H1 (cell line): Measurements from ENCODE around the gene LCNL1. TPM values are rescaled to one million over a fixed set of nuclear protein-coding genes. Genes with fewer than 3 reads are reported as not detected.

Experiments
- CTCF ChIA-PET: fragments of 300-600 bp; sonication (Branson Sonifier 250); formaldehyde crosslinking; loops from one replicate; lab custom pipeline; 2021; ENCODE audit not compliant: partially characterized antibody; lab: Charles Lee
- POLR2A ChIA-PET: fragments of 300-600 bp; sonication (Branson Sonifier 250); formaldehyde crosslinking; loops from one replicate; lab custom pipeline; 2021; ENCODE audit warnings: inconsistent platforms; ENCODE audit not compliant: partially characterized antibody; lab: Charles Lee
- DNase-seq, 2 experiments: peaks; one replicate each; pipeline versions ENCODE4 v3.0.0 to v3.0.0-alpha.2; 2010 to 2022; ENCODE audit warnings: low spot score in 2 of 2, low read depth in 1 of 2, mixed read lengths in 1 of 2
- FAIRE-seq: peaks from 2 replicates; lab custom pipeline; 2011; peaks lifted over from hg19 to GRCh38; lab: Jason Lieb, UNC
- H2AFZ ChIP-seq: 2 replicates; pipeline ENCODE4 v1.8.1; 2012; ENCODE audit warnings: low read length, inconsistent platforms
- H2AK5ac ChIP-seq: 2 replicates; pipeline ENCODE4 v1.6.1; 2013; ENCODE audit warnings: low read depth, low read length
- H2BK120ac ChIP-seq: replicated peaks from 2 replicates; pipeline ENCODE3; 2013; ENCODE audit warnings: low read depth, low read length, inconsistent platforms
- H2BK12ac ChIP-seq: 2 replicates; pipeline ENCODE4 v1.6.1; 2013; ENCODE audit warnings: low read depth, low read length
- H2BK15ac ChIP-seq: 2 replicates; pipeline ENCODE4 v1.6.1; 2013; ENCODE audit warnings: low read length
- H2BK20ac ChIP-seq: 2 replicates; pipeline ENCODE4 v1.6.1; 2013; ENCODE audit warnings: low read length
- H2BK5ac ChIP-seq: 2 replicates; pipeline ENCODE4 v1.6.1; 2013; ENCODE audit warnings: low read depth, low read length
- H3K14ac ChIP-seq: 2 replicates; pipeline ENCODE4 v1.6.1; 2013; ENCODE audit warnings: inconsistent platforms; ENCODE audit not compliant: insufficient read length
- H3K18ac ChIP-seq: 2 replicates; pipeline ENCODE4 v1.6.1; 2013; ENCODE audit warnings: low read length; ENCODE audit errors: extremely low read depth
- H3K23ac ChIP-seq: 2 replicates; pipeline ENCODE4 v1.6.1; 2013; ENCODE audit warnings: inconsistent platforms; ENCODE audit not compliant: insufficient read length
- H3K23me2 ChIP-seq: 2 replicates; pipeline ENCODE4 v1.6.1; 2013; ENCODE audit warnings: low read depth, low read length
- H3K27ac ChIP-seq: 2 replicates; pipeline ENCODE4 v1.6.1; 2011; ENCODE audit warnings: low read depth, low read length, inconsistent platforms
- H3K27me3 ChIP-seq, 4 experiments: replicated peaks in 1 of 4; 1 replicate in 1 of 4; 2 replicates in 3 of 4; pipeline versions ENCODE4 v1.6.1 to v1.8.1; 2011 to 2013; ENCODE audit warnings: low read length in 3 of 4, mild to moderate bottlenecking in 3 of 4, inconsistent platforms in 2 of 4, mixed read lengths in 2 of 4, moderate library complexity in 1 of 4; ENCODE audit not compliant: control insufficient read depth in 3 of 4, insufficient read depth in 3 of 4; ENCODE audit errors: extremely low read depth in 1 of 4
- H3K36me3 ChIP-seq, 4 experiments: 2 replicates each; pipeline versions ENCODE4 v1.6.1 to v1.8.1; 2011 to 2013; ENCODE audit warnings: mild to moderate bottlenecking in 4 of 4, low read length in 3 of 4, moderate library complexity in 2 of 4, control low read depth in 1 of 4, inconsistent platforms in 1 of 4; ENCODE audit not compliant: insufficient read depth in 4 of 4, control insufficient read depth in 2 of 4
- H3K4ac ChIP-seq: replicated peaks from 2 replicates; pipeline ENCODE3; 2013; ENCODE audit warnings: low read length, low read depth, mixed read lengths, inconsistent platforms; ENCODE audit not compliant: insufficient read length
- H3K4me1 ChIP-seq, 4 experiments: replicated peaks in 1 of 4; 1 replicate in 1 of 4; 2 replicates in 3 of 4; pipeline versions ENCODE4 v1.6.1 to v1.8.1; 2011 to 2013; ENCODE audit warnings: low read length in 3 of 4, inconsistent platforms in 2 of 4, mixed read lengths in 1 of 4; ENCODE audit not compliant: insufficient read depth in 4 of 4, control insufficient read depth in 3 of 4
- H3K4me2 ChIP-seq, 2 experiments: 2 replicates each; pipeline versions ENCODE4 v1.6.1 to v1.8.1; 2011 to 2013; ENCODE audit warnings: low read depth in 2 of 2, low read length in 2 of 2, control low read depth in 1 of 2, inconsistent platforms in 1 of 2, mild to moderate bottlenecking in 1 of 2; ENCODE audit not compliant: insufficient read depth in 1 of 2
- H3K4me3 ChIP-seq, 4 experiments: fragments of 200-600, 300-600 bp in 1 of 4; sonication (generic), shearing (Covaris generic), sonication (Bioruptor Twin) in 1 of 4; 2 replicates each; pipeline versions ENCODE4 v1.5.1 to v1.8.1; 2011 to 2016; ENCODE audit warnings: low read length in 4 of 4, low read depth in 3 of 4, control low read depth in 2 of 4, inconsistent platforms in 2 of 4, mild to moderate bottlenecking in 2 of 4, mixed read lengths in 1 of 4, moderate library complexity in 1 of 4; ENCODE audit not compliant: insufficient read depth in 2 of 4; ENCODE audit errors: extremely low read depth in 1 of 4
- H3K56ac ChIP-seq: replicated peaks from 2 replicates; pipeline ENCODE3; 2013; ENCODE audit warnings: low read depth, mild to moderate bottlenecking, mixed read lengths, low read length, inconsistent platforms; ENCODE audit not compliant: insufficient read length
- H3K79me1 ChIP-seq: 2 replicates; pipeline ENCODE4 v1.6.1; 2013; ENCODE audit warnings: low read depth, low read length, control low read depth
- H3K79me2 ChIP-seq, 2 experiments: 2 replicates each; pipeline versions ENCODE4 v1.6.1 to v1.8.1; 2012 to 2013; ENCODE audit warnings: low read length in 2 of 2, mild to moderate bottlenecking in 2 of 2, inconsistent platforms in 1 of 2; ENCODE audit not compliant: insufficient read depth in 2 of 2, control insufficient read depth in 1 of 2
- H3K9ac ChIP-seq, 4 experiments: replicated peaks in 1 of 4; 1 replicate in 1 of 4; 2 replicates in 3 of 4; pipeline versions ENCODE4 v1.6.1 to v1.8.1; 2011 to 2013; ENCODE audit warnings: low read depth in 3 of 4, low read length in 3 of 4, control low read depth in 2 of 4, mild to moderate bottlenecking in 2 of 4, moderate library complexity in 2 of 4, inconsistent platforms in 1 of 4; ENCODE audit errors: extremely low read depth in 1 of 4
- H3K9me3 ChIP-seq, 2 experiments: 2 replicates each; pipeline versions ENCODE4 v1.6.1 to v1.8.1; 2012 to 2013; ENCODE audit warnings: mild to moderate bottlenecking in 2 of 2, moderate library complexity in 2 of 2, control low read depth in 1 of 2, inconsistent platforms in 1 of 2, low read depth in 1 of 2, low read length in 1 of 2, mixed read lengths in 1 of 2; ENCODE audit not compliant: insufficient read depth in 2 of 2
- H4K20me1 ChIP-seq, 2 experiments: replicated peaks in 1 of 2; 2 replicates each; pipeline versions ENCODE3 to v1.8.1; 2011 to 2013; ENCODE audit warnings: inconsistent platforms in 2 of 2, low read length in 2 of 2, mild to moderate bottlenecking in 1 of 2; ENCODE audit not compliant: insufficient read depth in 2 of 2, control insufficient read depth in 1 of 2
- H4K5ac ChIP-seq: 2 replicates; pipeline ENCODE4 v1.6.1; 2013; ENCODE audit warnings: low read length, low read depth, mixed read lengths, inconsistent platforms; ENCODE audit not compliant: insufficient read length
- H4K8ac ChIP-seq: 2 replicates; pipeline ENCODE4 v1.8.0; 2013; ENCODE audit warnings: mild to moderate bottlenecking, moderate library complexity, low read length, inconsistent platforms; ENCODE audit not compliant: insufficient read depth; ENCODE audit errors: extremely low read depth
- H4K91ac ChIP-seq: replicated peaks from 2 replicates; pipeline ENCODE3; 2013; ENCODE audit warnings: low read length, mixed read lengths, inconsistent platforms; ENCODE audit not compliant: insufficient read length
- ASH2L ChIP-seq: fragments of 200-600, 300-600 bp; sonication (generic); IDR thresholded peaks from one replicate; pipeline ENCODE4 v1.7.1; 2017; ENCODE audit warnings: low read length
- BRCA1 ChIP-seq: IDR thresholded peaks from 2 replicates; pipeline ENCODE4 v1.6.1; 2012; ENCODE audit warnings: low read depth, low read length, improper control_type of control experiment
- FOSL1 ChIP-seq: IDR thresholded peaks from 2 replicates; pipeline ENCODE4 v1.6.1; 2011; ENCODE audit warnings: mild to moderate bottlenecking, low read depth, low read length, moderate library complexity; ENCODE audit not compliant: insufficient read depth
- GTF2F1 ChIP-seq: IDR thresholded peaks from 2 replicates; pipeline ENCODE4 v1.6.1; 2012; ENCODE audit warnings: low read depth, low read length, improper control_type of control experiment, borderline replicate concordance
- KDM5A ChIP-seq: fragments of 200-600 bp; IDR thresholded peaks from 2 replicates; pipeline ENCODE4 v1.7.1; 2012; ENCODE audit warnings: mild to moderate bottlenecking, low read length, inconsistent platforms, mixed read lengths
- RBBP5 ChIP-seq: IDR thresholded peaks from 2 replicates; pipeline ENCODE4 v1.7.1; 2012; ENCODE audit warnings: low read depth, mild to moderate bottlenecking, inconsistent platforms, low read length, moderate library complexity, borderline replicate concordance
- SIX5 ChIP-seq: IDR thresholded peaks from 2 replicates; pipeline ENCODE4 v1.6.1; 2011; ENCODE audit warnings: mild to moderate bottlenecking, low read depth, low read length
- SP1 ChIP-seq: IDR thresholded peaks from 2 replicates; pipeline ENCODE4 v1.6.1; 2011; ENCODE audit warnings: low read depth, low read length
- WGBS, 2 experiments: shearing (Covaris generic) in 1 of 2; methylation state at CpG; one replicate each; pipeline versions ENCODE4 v1.1.6 to v1.1.7; 2013 to 2015; ENCODE audit warnings: low lambda C conversion rate in 2 of 2, mixed read lengths in 2 of 2, inconsistent platforms in 1 of 2, low coverage in 1 of 2, missing lambda C conversion rate in 1 of 2; ENCODE audit not compliant: insufficient replicate concordance in 2 of 2, insufficient coverage in 1 of 2, insufficient read length in 1 of 2; ENCODE audit errors: extremely low coverage in 1 of 2, missing lambda C conversion rate in 1 of 2; 5-methylcytosine and 5-hydroxymethylcytosine counted together
- long read RNA-seq, 2 experiments: library from RNA in 1 of 2; library from capped mRNA in 1 of 2; stranded (forward); transcript quantifications; one replicate each; pipeline ENCODE4 v2.0.0, GENCODE V29; 2021; ENCODE audit warnings: inconsistent platforms in 1 of 2
- polyA minus RNA-seq, 3 experiments: library from RNA; depleted of rRNA, polyadenylated mRNA; stranded (reverse); fragments of >200 nt; gene quantifications; 1 replicate in 2 of 3; 2 replicates in 1 of 3; pipeline ENCODE4 v1.2.3, GENCODE V29; 2011
- polyA plus RNA-seq, 7 experiments: library from polyadenylated mRNA; depleted of rRNA in 3 of 7; stranded (reverse) in 5 of 7; unstranded in 2 of 7; fragments of >200 nt in 5 of 7; fragments of 200-250 nt in 2 of 7; gene quantifications; 1 replicate in 5 of 7; 2 replicates in 1 of 7; 4 replicates in 1 of 7; pipeline versions ENCODE4 v1.2.1 to v1.2.3, GENCODE V29; 2011 to 2013; ENCODE audit warnings: missing spikeins in 2 of 7, mixed read lengths in 2 of 7
- total RNA-seq: library from RNA; stranded (reverse); fragmentation: NEBNext Ultra II Directional; extraction: Animal tissue kit (Norgen Biotek cat#: 25700); gene quantifications from 2 replicates; pipeline ENCODE4 v1.2.1, GENCODE V29; 2021
- TF ChIP-seq, protein P1 (sequence below): IDR thresholded peaks from 2 replicates; pipeline ENCODE4 v1.6.1; 2012; ENCODE audit warnings: inconsistent platforms

The LCNL1 gene
- total RNA-seq (0.15 TPM in 1 of 2 replicates, not detected in the other), polyA plus RNA-seq (2011; rRNA removed) (0.11 and 0.35 TPM in 2 replicates), polyA minus RNA-seq (2011; rRNA and poly(A)+ RNA removed) (0.25 TPM in 1 of 2 replicates, not detected in the other)
- 0.21 TPM for polyA plus RNA-seq (2011; cell fraction: cytosol; rRNA removed)
- polyA plus RNA-seq (2011; cell fraction: nucleus; rRNA removed) = 1.5 TPM
- 0.07 TPM in 1 of 4 replicates, not detected in the others for polyA plus RNA-seq (2012, experiment 1 of 2)
- 0.13 TPM for polyA plus RNA-seq (2012, experiment 2 of 2)
- 0.18 TPM for polyA plus RNA-seq (2013, experiment 1 of 2)
- polyA plus RNA-seq (2013, experiment 2 of 2) = 0.06 TPM
- not detected for polyA minus RNA-seq (2011; cell fraction: cytosol; rRNA and poly(A)+ RNA removed)
- polyA minus RNA-seq (2011; cell fraction: nucleus; rRNA and poly(A)+ RNA removed) = 1.00 TPM
- long read RNA-seq, experiment 1 = 0 reads
- long read RNA-seq, experiment 2 = 0 reads

DNA sequence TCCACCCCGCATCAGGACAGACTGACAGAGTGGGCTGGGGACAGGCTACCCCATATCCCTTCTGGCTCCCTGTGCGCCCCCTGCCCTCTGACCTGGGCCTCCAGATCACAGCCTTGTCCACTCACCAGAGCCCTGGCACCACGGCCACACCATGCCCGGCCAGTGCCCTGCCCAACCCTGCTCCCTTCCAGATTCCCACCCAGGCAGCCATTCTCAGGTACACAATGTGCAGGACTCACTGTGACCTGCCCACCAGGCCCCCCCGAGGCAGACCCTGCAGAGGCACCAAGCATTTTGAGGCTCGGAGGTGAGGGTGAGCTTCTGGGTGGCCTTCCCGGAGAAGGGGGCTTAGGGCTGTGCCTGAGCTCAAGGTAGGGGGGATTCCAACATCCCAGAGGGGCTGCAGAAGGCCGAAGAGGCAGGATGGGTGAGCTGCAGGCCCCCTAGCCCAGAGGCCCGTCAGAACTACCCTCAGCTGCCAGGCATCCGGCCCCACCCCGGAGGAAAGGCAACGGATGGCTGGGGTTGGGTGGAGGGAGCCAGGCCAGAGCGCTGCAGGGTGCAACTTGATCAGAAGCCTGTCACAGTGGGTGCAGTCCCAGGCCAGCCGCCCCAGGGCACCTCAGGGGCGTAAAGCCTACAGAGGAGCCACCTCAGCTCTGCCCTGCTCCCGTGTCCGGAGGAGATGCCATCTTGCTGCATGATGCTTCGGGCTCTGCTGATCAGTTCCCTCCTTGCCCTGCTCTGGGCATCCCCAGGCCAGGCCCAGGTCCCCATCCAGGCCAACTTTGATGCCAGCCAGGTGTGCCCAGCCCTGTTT, at the start of gene LCNL1:
Gene LCNL1, plus strand, starts transcription at position 762 of the 820 bp plus-strand sequence. CDS start 594 bp downstream, outside the sequence.
- FAIRE-seq (no peak), DNase-seq (no peak)
- H3K4me1 ChIP-seq = peaks cover 0 to 10% (median 5%) of the 10 kb centered on the region in 4 experiments; a peak in 5 of 7 replicates
- no peak within 1 kb of the TSS for H2AFZ ChIP-seq
- no peak within 1 kb of the TSS for H4K8ac ChIP-seq
- H4K5ac ChIP-seq = no peak within 1 kb of the TSS
- peaks cover 19% of the 10 kb centered on the region; the same call in 1 of the 2 replicates for H3K23me2 ChIP-seq
- no peak within 1 kb of the TSS for H2BK5ac ChIP-seq
- no peaks in the 10 kb centered on the region for H3K36me3 ChIP-seq
- peak within 1 kb of the TSS; percentile 85 for H4K91ac ChIP-seq
- no peak within 1 kb of the TSS for H3K18ac ChIP-seq
- WGBS, 2 experiments = 86% methylated on average over 16 of the region's 18 CpGs; no CpG with 5 or more reads in 1 of the 2 experiments
- H2BK120ac ChIP-seq = no peak within 1 kb of the TSS
- H3K4ac ChIP-seq = no peak within 1 kb of the TSS
- H3K4me3 ChIP-seq = no peak within 1 kb of the TSS
- CTCF ChIA-PET = interaction anchor here (0.7 to 3.0 kb wide), 6 partner anchors 9 to 52 kb away, joined by 3 to 18 read pairs (median 4); partner anchors contain the start of genes ABCA2, CLIC3 and PAXX
- H3K9me3 ChIP-seq = no peaks in the 10 kb centered on the region
- peak within 1 kb of the TSS in 1 of 4 experiments; percentile 19; a peak in 1 of 7 replicates for H3K9ac ChIP-seq
- H3K27me3 ChIP-seq = peaks cover 13 to 34% (median 32%) of the 10 kb centered on the region in 4 experiments
- H3K27ac ChIP-seq = no peak within 1 kb of the TSS
- peak within 1 kb of the TSS; percentile 53 for H2AK5ac ChIP-seq
- 0 out of 2 replicates have a peak within 1 kb of the TSS, but pooled peaks have one; percentile 20 for H2BK15ac ChIP-seq
- H3K14ac ChIP-seq = no peak within 1 kb of the TSS
- POLR2A ChIA-PET = interaction anchor here (0.7 kb wide), 1 partner anchor 35 kb away, joined by 5 read pairs; no protein-coding TSS in a partner anchor
- H3K79me1 ChIP-seq = no peaks in the 10 kb centered on the region
- H3K23ac ChIP-seq = no peak within 1 kb of the TSS
- peaks cover 0 to 1% of the 10 kb centered on the region in 2 experiments for H4K20me1 ChIP-seq
- H3K4me2 ChIP-seq = no peak within 1 kb of the TSS
- H3K56ac ChIP-seq = no peak within 1 kb of the TSS
- no peak within 1 kb of the TSS for H2BK20ac ChIP-seq
- H3K79me2 ChIP-seq = no peaks in the 10 kb centered on the region
- peak within 1 kb of the TSS; percentile 12; the same call in 1 of the 2 replicates for H2BK12ac ChIP-seq
- TF ChIP-seq, protein P1, sequence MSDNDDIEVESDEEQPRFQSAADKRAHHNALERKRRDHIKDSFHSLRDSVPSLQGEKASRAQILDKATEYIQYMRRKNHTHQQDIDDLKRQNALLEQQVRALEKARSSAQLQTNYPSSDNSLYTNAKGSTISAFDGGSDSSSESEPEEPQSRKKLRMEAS = no peak
- TF ChIP-seq ASH2L = no peak
- no peak for TF ChIP-seq SIX5
- TF ChIP-seq FOSL1 = no peak
- TF ChIP-seq GTF2F1 = no peak
- no peak for TF ChIP-seq KDM5A
- TF ChIP-seq BRCA1 = no peak
- TF ChIP-seq SP1 = no peak
- TF ChIP-seq RBBP5 = no peak
